IMR-90 (cell line): ENCODE measurements around the gene SERPINA12. TPM values are rescaled to one million over a fixed set of nuclear protein-coding genes. Genes with fewer than 3 reads are reported as not detected.

Experiments
- ATAC-seq: fragments of 200-7000 bp; cut with Tn5 transposase; 2 replicates; pipeline ENCODE4 v1.9.1; 2020; ENCODE audit warnings: low read depth, mild to moderate bottlenecking, moderate library complexity
- BruUV-seq: library from RNA; stranded (reverse); fragments of 400-500 nt; replicated peaks from 2 replicates; lab custom pipeline; 2021; lab: Mats Ljungman, UMichigan
- CTCF ChIA-PET: fragments of 300-600 bp; formaldehyde crosslinking; extraction: SDS; loops from one replicate; lab custom pipeline; 2021; ENCODE audit warnings: antibody characterized with exemption; lab: Yijun Ruan, JAX
- POLR2A ChIA-PET: fragments of 300-600 bp; sonication (Branson Sonifier 250); formaldehyde crosslinking; loops from one replicate; lab custom pipeline; 2022; ENCODE audit warnings: antibody characterized with exemption; ENCODE audit not compliant: unreplicated experiment; lab: Charles Lee
- DNase-seq: peaks from one replicate; pipeline ENCODE4 v3.0.0; 2013
- H2AFZ ChIP-seq: replicated peaks from 2 replicates; pipeline ENCODE3; 2013; ENCODE audit warnings: low read length, mild to moderate bottlenecking; ENCODE audit not compliant: poor library complexity
- H2AK5ac ChIP-seq: 2 replicates; pipeline ENCODE4 v1.6.1; 2013; ENCODE audit warnings: low read depth, low read length, inconsistent platforms
- H2AK9ac ChIP-seq: replicated peaks from 2 replicates; pipeline ENCODE3; 2013; ENCODE audit warnings: mild to moderate bottlenecking, low read depth, low read length, moderate library complexity; ENCODE audit not compliant: poor library complexity
- H2BK120ac ChIP-seq: 2 replicates; pipeline ENCODE4 v1.6.1; 2013; ENCODE audit warnings: low read depth, low read length, inconsistent platforms
- H2BK15ac ChIP-seq: 3 replicates; pipeline ENCODE4 v1.6.1; 2013; ENCODE audit warnings: low read depth, low read length, inconsistent platforms
- H2BK20ac ChIP-seq: 2 replicates; pipeline ENCODE4 v1.6.1; 2013; ENCODE audit warnings: low read depth, mild to moderate bottlenecking, inconsistent platforms, low read length, moderate library complexity
- H2BK5ac ChIP-seq: 2 replicates; pipeline ENCODE4 v1.6.1; 2013; ENCODE audit warnings: mild to moderate bottlenecking, low read depth, low read length, inconsistent platforms; ENCODE audit not compliant: poor library complexity, severe bottlenecking
- H3K14ac ChIP-seq: replicated peaks from 2 replicates; pipeline ENCODE4 v1.6.1; 2013; ENCODE audit warnings: low read depth, low read length, inconsistent platforms
- H3K18ac ChIP-seq: 2 replicates; pipeline ENCODE4 v1.6.1; 2013; ENCODE audit warnings: low read depth, low read length, control low read depth
- H3K23ac ChIP-seq: 2 replicates; pipeline ENCODE4 v1.6.1; 2013; ENCODE audit warnings: low read depth, low read length, inconsistent platforms
- H3K27ac ChIP-seq: 2 replicates; pipeline ENCODE4 v1.5.1; 2013; ENCODE audit warnings: mild to moderate bottlenecking, control low read depth, low read length; ENCODE audit not compliant: insufficient read depth
- H3K27me3 ChIP-seq: 2 replicates; pipeline ENCODE4 v1.6.1; 2013; ENCODE audit warnings: low read length; ENCODE audit not compliant: control insufficient read depth, insufficient read depth
- H3K36me3 ChIP-seq: 2 replicates; pipeline ENCODE4 v1.6.1; 2013; ENCODE audit warnings: low read length, mixed read lengths; ENCODE audit not compliant: control insufficient read depth, insufficient read depth
- H3K4ac ChIP-seq: 2 replicates; pipeline ENCODE4 v1.6.1; 2013; ENCODE audit warnings: low read depth, low read length, inconsistent platforms
- H3K4me1 ChIP-seq: 2 replicates; pipeline ENCODE4 v1.6.1; 2013; ENCODE audit warnings: low read length, mixed read lengths; ENCODE audit not compliant: control insufficient read depth, insufficient read depth
- H3K4me2 ChIP-seq: 2 replicates; pipeline ENCODE4 v1.6.1; 2013; ENCODE audit warnings: low read depth, mild to moderate bottlenecking, control low read depth, low read length, moderate library complexity
- H3K4me3 ChIP-seq: 2 replicates; pipeline ENCODE4 v1.5.1; 2013; ENCODE audit warnings: low read depth, mild to moderate bottlenecking, control low read depth, low read length, moderate library complexity; ENCODE audit not compliant: insufficient read depth
- H3K56ac ChIP-seq: 2 replicates; pipeline ENCODE4 v1.6.1; 2013; ENCODE audit warnings: low read length, inconsistent platforms; ENCODE audit not compliant: insufficient read depth; ENCODE audit errors: extremely low read depth
- H3K79me1 ChIP-seq, 2 experiments: 2 replicates each; pipeline ENCODE4 v1.6.1; 2013; ENCODE audit warnings: low read length in 2 of 2, inconsistent platforms in 1 of 2, low read depth in 1 of 2
- H3K9ac ChIP-seq: 2 replicates; pipeline ENCODE4 v1.6.1; 2013; ENCODE audit warnings: low read depth, low read length, control low read depth
- H3K9me1 ChIP-seq: 2 replicates; pipeline ENCODE4 v1.6.1; 2013; ENCODE audit warnings: low read length, inconsistent platforms; ENCODE audit not compliant: insufficient read depth
- H3K9me3 ChIP-seq: 2 replicates; pipeline ENCODE4 v1.6.1; 2013; ENCODE audit warnings: low read length; ENCODE audit not compliant: control insufficient read depth, insufficient read depth
- H4K20me1 ChIP-seq: 2 replicates; pipeline ENCODE4 v1.6.1; 2013; ENCODE audit warnings: low read length, inconsistent platforms; ENCODE audit not compliant: insufficient read depth
- H4K5ac ChIP-seq: 2 replicates; pipeline ENCODE4 v1.6.1; 2013; ENCODE audit warnings: mild to moderate bottlenecking, low read depth, low read length, control low read depth
- H4K8ac ChIP-seq, 2 experiments: 2 replicates each; pipeline ENCODE4 v1.6.1; 2013; ENCODE audit warnings: low read depth in 2 of 2, low read length in 2 of 2, control low read depth in 1 of 2, inconsistent platforms in 1 of 2
- H4K91ac ChIP-seq: 2 replicates; pipeline ENCODE4 v1.6.1; 2013; ENCODE audit warnings: low read depth, low read length, inconsistent platforms; ENCODE audit not compliant: insufficient read depth
- BHLHE40 ChIP-seq: fragments of 150-350 bp; IDR thresholded peaks from 2 replicates; pipeline ENCODE4 v1.6.1; 2016; ENCODE audit warnings: mild to moderate bottlenecking, low read depth, low read length
- CEBPB ChIP-seq: IDR thresholded peaks from 2 replicates; pipeline ENCODE4 v1.6.1; 2012; ENCODE audit warnings: low read depth, low read length, improper control_type of control experiment
- CTCF ChIP-seq: conservative IDR thresholded peaks from 2 replicates; pipeline ENCODE4 v1.5.1; 2012; ENCODE audit warnings: mild to moderate bottlenecking, low read depth, low read length, improper control_type of control experiment
- ELK1 ChIP-seq: fragments of 150-350 bp; IDR thresholded peaks from 2 replicates; pipeline ENCODE4 v1.6.1; 2016; ENCODE audit warnings: low read depth, mild to moderate bottlenecking, low read length, moderate library complexity, borderline replicate concordance
- FOS ChIP-seq: fragments of 150-350 bp; IDR thresholded peaks from 2 replicates; pipeline ENCODE4 v1.6.1; 2016; ENCODE audit warnings: low read depth, low read length
- MAFK ChIP-seq: IDR thresholded peaks from 2 replicates; pipeline ENCODE4 v1.6.1; 2012; ENCODE audit warnings: low read depth, low read length, improper control_type of control experiment
- MAZ ChIP-seq: IDR thresholded peaks from 2 replicates; pipeline ENCODE4 v1.6.1; 2012; ENCODE audit warnings: low read depth, mild to moderate bottlenecking, low read length, improper control_type of control experiment, moderate library complexity, borderline replicate concordance
- MXI1 ChIP-seq: IDR thresholded peaks from 2 replicates; pipeline ENCODE4 v1.6.1; 2012; ENCODE audit warnings: low read depth, mild to moderate bottlenecking, low read length, moderate library complexity, borderline replicate concordance
- NFE2L2 ChIP-seq: fragments of 150-350 bp; IDR thresholded peaks from 2 replicates; pipeline ENCODE4 v1.6.1; 2016; ENCODE audit warnings: low read depth, mild to moderate bottlenecking, low read length
- POLR2A ChIP-seq: IDR thresholded peaks from 2 replicates; pipeline ENCODE4 v1.6.1; 2012; ENCODE audit warnings: mild to moderate bottlenecking, low read depth, low read length
- RAD21 ChIP-seq: IDR thresholded peaks from 2 replicates; pipeline ENCODE4 v1.6.1; 2012; ENCODE audit warnings: low read length, improper control_type of control experiment
- RCOR1 ChIP-seq: IDR thresholded peaks from 2 replicates; pipeline ENCODE4 v1.6.1; 2012; ENCODE audit warnings: mild to moderate bottlenecking, low read length, improper control_type of control experiment; ENCODE audit not compliant: insufficient replicate concordance
- RFX5 ChIP-seq: IDR thresholded peaks from 2 replicates; pipeline ENCODE4 v1.8.0; 2012; ENCODE audit warnings: low read depth, mild to moderate bottlenecking, low read length, moderate library complexity
- SMC3 ChIP-seq: fragments of 150-350 bp; IDR thresholded peaks from 2 replicates; pipeline ENCODE4 v1.6.1; 2016; ENCODE audit warnings: low read depth, mild to moderate bottlenecking, antibody characterized with exemption, low read length, moderate library complexity
- WGBS, 2 experiments: methylation state at CpG; one replicate each; pipeline versions ENCODE4 v1.1.5 to v1.1.7; 2013; ENCODE audit warnings: missing lambda C conversion rate in 2 of 2; ENCODE audit not compliant: insufficient read length in 1 of 2; ENCODE audit errors: extremely low coverage in 2 of 2; 5-methylcytosine and 5-hydroxymethylcytosine counted together
- dilution Hi-C: fragments of 300-500 bp; cut with HindIII; formaldehyde crosslinking; loops from one replicate; pipeline ENCODE4 v1.14.3; 2018; ENCODE audit warnings: low sequenced_read_pairs; ENCODE audit not compliant: unreplicated experiment
- in situ Hi-C: fragments of 300-500 bp; cut with MboI; formaldehyde crosslinking; loops from 3 replicates; pipeline ENCODE4 v1.14.3; 2019; ENCODE audit warnings: low sequenced_read_pairs, inconsistent platforms, mixed read lengths
- intact Hi-C: fragments of 100-400 bp; cut with micrococcal nuclease; formaldehyde crosslinking; loops from 2 replicates; pipeline ENCODE4 v1.10.0; 2022
- polyA plus RNA-seq, 3 experiments: library from polyadenylated mRNA; depleted of rRNA; stranded (reverse); fragments of >200 nt; gene quantifications; 2 replicates each; pipeline ENCODE4 v1.2.3, GENCODE V29; 2012; ENCODE audit warnings: low replicate concordance in 1 of 3
- total RNA-seq: library from RNA; depleted of rRNA; stranded (reverse); fragments of >200 nt; gene quantifications from 2 replicates; pipeline ENCODE4 v1.2.3, GENCODE V29; 2012
- TF ChIP-seq, protein P1 (sequence below): fragments of 150-350 bp; IDR thresholded peaks from 2 replicates; pipeline ENCODE4 v1.6.1; 2017; ENCODE audit warnings: mild to moderate bottlenecking, antibody characterized with exemption, low read length, low read depth

Gene SERPINA12
- total and polyA plus RNA-seq, 2 of the 4 experiments (the other 2 are of a cell fraction) = not detected

DNA sequence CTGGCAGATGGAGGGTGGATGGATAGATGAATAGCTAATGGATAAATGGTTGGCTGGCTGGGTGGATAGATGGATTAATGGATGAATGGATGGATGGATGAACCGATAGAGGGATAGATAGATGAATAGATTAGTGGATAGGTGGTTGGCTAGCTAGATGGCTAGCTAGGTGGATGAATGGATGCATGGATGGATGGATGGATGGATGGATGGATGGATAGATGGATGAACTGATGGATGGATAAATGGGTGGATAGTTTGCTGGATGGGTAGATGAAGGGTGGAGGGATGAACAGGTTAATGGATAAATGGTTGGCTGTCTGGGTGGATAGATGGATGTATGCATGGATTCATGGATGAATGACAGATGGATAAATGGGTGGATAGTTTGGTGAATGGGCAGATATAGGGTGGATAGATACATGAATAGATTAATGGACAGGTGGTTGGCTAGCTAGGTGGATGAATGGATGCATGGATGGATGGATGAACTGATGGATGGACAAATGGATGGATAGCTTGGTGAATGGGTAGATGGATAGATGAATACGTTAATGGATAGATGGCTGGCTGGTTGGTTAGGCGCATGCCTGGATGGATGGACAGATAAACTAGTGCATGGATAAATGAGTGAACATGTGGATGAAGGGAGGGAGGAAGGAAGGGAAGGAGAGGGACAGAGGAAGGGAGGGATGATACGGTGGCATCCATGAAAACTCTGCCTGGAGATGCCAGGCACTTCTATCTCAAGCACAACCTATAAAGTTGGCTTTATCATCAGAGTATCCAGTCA is 41.3 kb downstream of the SERPINA12 start:
- Histone ChIP-seq H4K5ac (no peak overlapping the region), H4K91ac (no peak overlapping the region), H3K14ac (no peak overlapping the region), H4K8ac (no peak overlapping the region), H3K9me1 (no peaks in the 10 kb centered on the region), H2BK5ac (no peak overlapping the region), H3K9me3 (no peaks in the 10 kb centered on the region), H3K23ac (no peak overlapping the region), H2AK9ac (no peak overlapping the region), H3K4ac (no peak overlapping the region), H3K4me1 (no peaks in the 10 kb centered on the region), H2BK20ac (no peak overlapping the region), H2AFZ (no peak overlapping the region), H3K4me3 (no peak overlapping the region), H3K36me3 (no peaks in the 10 kb centered on the region), H3K56ac (no peak overlapping the region), H2BK120ac (no peak overlapping the region), H2BK15ac (no peak overlapping the region), H3K27me3 (no peaks in the 10 kb centered on the region), H3K18ac (no peak overlapping the region), H3K4me2 (no peak overlapping the region), H4K20me1 (no peaks in the 10 kb centered on the region), H3K79me1 (no peaks in the 10 kb centered on the region), H3K27ac (no peak overlapping the region), H3K9ac (no peak overlapping the region), H2AK5ac (no peak overlapping the region)
- intact Hi-C loops = no loop called here
- dilution Hi-C loops = no loop called here
- in situ Hi-C loops = no loop called here
- ATAC-seq (no peak), DNase-seq (no peak)
- ChIA-PET POLR2A (no interaction called here), CTCF (interaction anchor here (1.5 kb wide), 1 partner anchor 18 kb away, joined by 4 read pairs; no protein-coding TSS in a partner anchor)
- BruUV-seq = no TSS peak
- TF ChIP-seq BHLHE40 = no peak
- TF ChIP-seq SMC3 = no peak
- no peak for TF ChIP-seq ELK1
- TF ChIP-seq FOS = no peak
- no peak for TF ChIP-seq RCOR1
- no peak for TF ChIP-seq RFX5
- TF ChIP-seq MAFK = no peak
- TF ChIP-seq POLR2A = no peak
- TF ChIP-seq NFE2L2 = no peak
- no peak for TF ChIP-seq CTCF
- TF ChIP-seq MAZ = no peak
- TF ChIP-seq, protein P1, sequence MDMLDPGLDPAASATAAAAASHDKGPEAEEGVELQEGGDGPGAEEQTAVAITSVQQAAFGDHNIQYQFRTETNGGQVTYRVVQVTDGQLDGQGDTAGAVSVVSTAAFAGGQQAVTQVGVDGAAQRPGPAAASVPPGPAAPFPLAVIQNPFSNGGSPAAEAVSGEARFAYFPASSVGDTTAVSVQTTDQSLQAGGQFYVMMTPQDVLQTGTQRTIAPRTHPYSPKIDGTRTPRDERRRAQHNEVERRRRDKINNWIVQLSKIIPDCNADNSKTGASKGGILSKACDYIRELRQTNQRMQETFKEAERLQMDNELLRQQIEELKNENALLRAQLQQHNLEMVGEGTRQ = no peak
- no peak for TF ChIP-seq RAD21
- no peak for TF ChIP-seq MXI1
- TF ChIP-seq CEBPB = no peak
- 14% methylated on average over 2 of the region's 4 CpGs; no CpG with 5 or more reads in 1 of the 2 experiments for WGBS, 2 experiments
